ENCODE data around the gene IL4R. TPM values are rescaled to one million over a fixed set of nuclear protein-coding genes. Genes with fewer than 3 reads are reported as not detected.

IL4R gene
- total and polyA plus RNA-seq, 12 donors, result 5.0 to 28.9 (median 9.9) TPM

- peaks cover 0 to 3% (median 0%) of the 10 kb centered on the region in 11 donors for H3K9me3 ChIP-seq
- no peak for DNase-seq
- H3K27me3 ChIP-seq, result no peaks in the 10 kb centered on the region
- no peak overlapping the region for H3K4me3 ChIP-seq
- no peak for TF ChIP-seq CTCF (IDR thresholded peaks at IDR 0.05)
- ATAC-seq, result no peak
- peaks cover 0 to 10% (median 8%) of the 10 kb centered on the region in 9 donors for H3K4me1 ChIP-seq
- 88 to 92% methylated on average over 16 of the region's 16 CpGs for WGBS, 2 donors
- H3K36me3 ChIP-seq, result peaks cover 0 to 70% (median 15%) of the 10 kb centered on the region in 9 donors
- intact Hi-C loops (cut with DNase I), result loop anchor here in 3 of 10 donors (5.0 to 10.0 kb wide), 4 partner anchors 48 to 1528 kb away; partner anchors contain the start of gene IL4R (in 1 of the 3)
- no peak overlapping the region for H3K27ac ChIP-seq
These were observed 48.9 kb downstream of the IL4R start for GRCh38 chr16:27362570-27363245.

- H3K27ac ChIP-seq, result no peak overlapping the region
- no peaks in the 10 kb centered on the region for H3K27me3 ChIP-seq
- intact Hi-C loops (cut with DNase I), result loop anchor here in 3 of 10 donors (5.0 to 10.0 kb wide), 4 partner anchors 48 to 1528 kb away; partner anchors contain the start of gene IL4R (in 1 of the 3)
- no peak for TF ChIP-seq CTCF (IDR thresholded peaks at IDR 0.05)
- whole genome bisulfite sequencing, 2 donors, result 90 to 96% methylated on average over 5 of the region's 5 CpGs
- DNase-seq (no peak), ATAC-seq (no peak)
- peaks cover 0 to 16% (median 13%) of the 10 kb centered on the region in 9 donors for H3K4me1 ChIP-seq
- no peak overlapping the region for H3K4me3 ChIP-seq
- H3K36me3 ChIP-seq, result peaks cover 0 to 65% (median 15%) of the 10 kb centered on the region in 9 donors
- H3K9me3 ChIP-seq, result peaks cover 0 to 3% (median 0%) of the 10 kb centered on the region in 11 donors
These were observed 49.5 kb downstream of the IL4R start for GRCh38 chr16:27363246-27363632.

- ATAC-seq (no peak), DNase-seq (no peak)
- no peaks in the 10 kb centered on the region for H3K27me3 ChIP-seq
- H3K4me3 ChIP-seq, result no peak overlapping the region
- H3K27ac ChIP-seq, result no peak overlapping the region
- intact Hi-C loops (cut with DNase I), result loop anchor here in 3 of 10 donors (5.0 to 10.0 kb wide), 4 partner anchors 49 to 1529 kb away; partner anchors contain the start of gene IL4R (in 1 of the 3)
- H3K4me1 ChIP-seq, result peaks cover 0 to 20% (median 13%) of the 10 kb centered on the region in 9 donors
- H3K36me3 ChIP-seq, result peaks cover 0 to 59% (median 15%) of the 10 kb centered on the region in 9 donors
- 79 to 81% methylated on average over 9 of the region's 9 CpGs for WGBS, 2 donors
- no peak for TF ChIP-seq CTCF (IDR thresholded peaks at IDR 0.05)
- peaks cover 0 to 3% (median 0%) of the 10 kb centered on the region in 11 donors for H3K9me3 ChIP-seq
These were observed 50.0 kb downstream of the IL4R start for GRCh38 chr16:27363797-27364196.

- Histone ChIP-seq H3K27me3 (no peaks in the 10 kb centered on the region), H3K27ac (no peak overlapping the region), H3K4me1 (peaks cover 0 to 21% (median 13%) of the 10 kb centered on the region in 9 donors), H3K36me3 (peaks cover 0 to 51% (median 7%) of the 10 kb centered on the region in 9 donors), H3K9me3 (peaks cover 0 to under 1% (median 0%) of the 10 kb centered on the region in 11 donors), H3K4me3 (no peak overlapping the region)
- no peak for TF ChIP-seq CTCF (IDR thresholded peaks at IDR 0.05)
- ATAC-seq, result no peak
- intact Hi-C loops (cut with DNase I), result loop anchor here in 6 of 10 donors (5.0 to 10.0 kb wide), 6 partner anchors 37 to 1530 kb away; partner anchors contain the start of gene IL4R (in 1 of the 6)
- no peak for DNase-seq
- 77 to 81% methylated on average over 6 of the region's 6 CpGs for WGBS, 2 donors
These were observed 50.8 kb downstream of the IL4R start for GRCh38 chr16:27364493-27365141.
